Natural killer cell (primary cell): ENCODE data around the gene SETBP1. TPM values are rescaled to one million over a fixed set of nuclear protein-coding genes. Genes with fewer than 3 reads are reported as not detected.

Experiments used
- ATAC-seq, 3 donors: fragments of 150-1000 bp in 2 of 3; fragments of 200-7000 bp in 1 of 3; cut with Tn5 transposase; 1 replicate in 1 of 3; 2 replicates in 2 of 3; pipeline ENCODE4 v1.10.0; 2021; ENCODE audit warnings: mild to moderate bottlenecking in 2 of 3, moderate library complexity in 2 of 3
- DNase-seq, 2 donors: peaks; one replicate each; pipeline versions ENCODE4 v3.0.0 to v3.0.0-alpha.2; 2013 to 2021; ENCODE audit warnings: mixed read lengths in 1 of 2
- H3K27ac ChIP-seq: one replicate; pipeline ENCODE4 v1.5.1; 2013; ENCODE audit warnings: mild to moderate bottlenecking, low read length
- H3K27me3 ChIP-seq: one replicate; pipeline ENCODE4 v1.6.1; 2013; ENCODE audit warnings: low read length; ENCODE audit not compliant: control insufficient read depth, insufficient read depth
- H3K36me3 ChIP-seq: one replicate; pipeline ENCODE4 v1.6.1; 2013; ENCODE audit warnings: low read length; ENCODE audit not compliant: control insufficient read depth, insufficient read depth
- H3K4me1 ChIP-seq: one replicate; pipeline ENCODE4 v1.6.1; 2013; ENCODE audit warnings: low read length; ENCODE audit not compliant: control insufficient read depth, insufficient read depth
- H3K4me3 ChIP-seq: one replicate; pipeline ENCODE4 v1.5.1; 2013; ENCODE audit warnings: low read length
- H3K9me3 ChIP-seq: one replicate; pipeline ENCODE4 v1.6.1; 2013; ENCODE audit warnings: low read length; ENCODE audit not compliant: control insufficient read depth, insufficient read depth
- H3K27ac Mint-ChIP-seq, 2 donors: one replicate each; pipeline ENCODE4 v1.8.0; 2022; ENCODE audit warnings: mild to moderate bottlenecking in 2 of 2, mixed read lengths in 2 of 2, moderate library complexity in 1 of 2
- H3K27me3 Mint-ChIP-seq, 2 donors: one replicate each; pipeline ENCODE4 v1.8.0; 2022; ENCODE audit warnings: low read depth in 2 of 2, mixed read lengths in 2 of 2
- H3K36me3 Mint-ChIP-seq: one replicate; pipeline ENCODE4 v1.8.0; 2022; ENCODE audit warnings: mixed read lengths
- H3K4me1 Mint-ChIP-seq, 2 donors: one replicate each; pipeline ENCODE4 v1.8.0; 2022; ENCODE audit warnings: mixed read lengths in 2 of 2
- H3K4me3 Mint-ChIP-seq: one replicate; pipeline ENCODE4 v1.8.0; 2022; ENCODE audit warnings: mild to moderate bottlenecking, moderate library complexity, mixed read lengths
- H3K9me3 Mint-ChIP-seq, 2 donors: one replicate each; pipeline ENCODE4 v1.8.0; 2022; ENCODE audit warnings: mixed read lengths in 2 of 2
- CTCF ChIP-seq: fragments of 200-600 bp; IDR thresholded peaks from one replicate; pipeline ENCODE4 v1.8.0; 2022; ENCODE audit warnings: antibody characterized with exemption
- WGBS: methylation state at CpG from one replicate; pipeline ENCODE4 v1.1.7; 2013; ENCODE audit warnings: missing lambda C conversion rate; ENCODE audit not compliant: insufficient coverage; 5-methylcytosine and 5-hydroxymethylcytosine counted together
- intact Hi-C: fragments of 100-400 bp; cut with micrococcal nuclease; formaldehyde crosslinking; loops from one replicate; pipeline ENCODE4 v1.14.2; 2022
- total RNA-seq, 4 donors: library from RNA; stranded (reverse); fragments of 120-200 nt in 1 of 4; gene quantifications; one replicate each; pipeline versions ENCODE4 v1.2.3 to v1.2.4, GENCODE V29; 2013 to 2022

SETBP1 gene
- total RNA-seq, 3 donors from 2014 or later (not counting 1 experiment from before 2014, with no cell fraction given) = 36.0 to 46.6 (median 41.2) TPM

DNA sequence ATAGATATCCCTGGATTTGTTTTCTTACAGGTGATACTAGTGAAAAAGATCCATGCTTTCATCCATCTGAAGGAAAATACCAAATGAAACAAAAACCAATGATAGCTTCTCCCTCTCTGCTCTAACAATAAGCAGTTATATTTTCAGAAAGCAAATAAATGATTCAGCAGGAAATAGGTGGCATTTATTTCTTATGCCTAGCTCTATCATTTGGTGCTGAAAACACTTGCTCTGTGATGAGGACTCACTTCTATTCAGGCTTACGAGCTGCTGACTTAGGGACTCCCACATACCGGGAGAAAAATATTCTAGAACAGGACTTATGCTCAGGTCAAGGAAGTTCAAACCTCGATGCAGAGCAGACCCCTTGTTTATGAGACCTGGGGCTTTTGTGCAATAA lies 142.6 kb downstream of the SETBP1 start:
- WGBS = 45% methylated on average over 3 of the region's 3 CpGs
- TF ChIP-seq CTCF = no peak
- Histone ChIP-seq H3K36me3 (no peaks in the 10 kb centered on the region), H3K4me1 (no peaks in the 10 kb centered on the region), H3K27me3 (no peaks in the 10 kb centered on the region), H3K27ac (no peak overlapping the region), H3K4me3 (no peak overlapping the region), H3K9me3 (no peaks in the 10 kb centered on the region)
- H3K27ac Mint-ChIP-seq = no peak overlapping the region
- DNase-seq = no peak
- H3K27me3 Mint-ChIP-seq = no peaks in the 10 kb centered on the region
- no peaks in the 10 kb centered on the region for H3K9me3 Mint-ChIP-seq
- H3K4me1 Mint-ChIP-seq = peaks cover 22 to 35% of the 10 kb centered on the region in 2 donors
- intact Hi-C loops = no loop called here
- no peaks in the 10 kb centered on the region for H3K36me3 Mint-ChIP-seq
- H3K4me3 Mint-ChIP-seq = no peak overlapping the region
- no peak for ATAC-seq

GRCh38 chr18:44823782-44824181 lies 143.1 kb downstream of the SETBP1 start:
- intact Hi-C loops = no loop called here
- H3K4me3 Mint-ChIP-seq = no peak overlapping the region
- H3K9me3 Mint-ChIP-seq = no peaks in the 10 kb centered on the region
- H3K4me1 Mint-ChIP-seq = peaks cover 22 to 31% of the 10 kb centered on the region in 2 donors
- H3K36me3 Mint-ChIP-seq = no peaks in the 10 kb centered on the region
- Histone ChIP-seq H3K27me3 (no peaks in the 10 kb centered on the region), H3K4me1 (no peaks in the 10 kb centered on the region), H3K4me3 (no peak overlapping the region), H3K27ac (no peak overlapping the region), H3K9me3 (no peaks in the 10 kb centered on the region), H3K36me3 (no peaks in the 10 kb centered on the region)
- no peak overlapping the region for H3K27ac Mint-ChIP-seq
- ATAC-seq (peak in 1 of 3 donors; percentile 54), DNase-seq (no peak)
- no peaks in the 10 kb centered on the region for H3K27me3 Mint-ChIP-seq
- TF ChIP-seq CTCF = no peak

DNA sequence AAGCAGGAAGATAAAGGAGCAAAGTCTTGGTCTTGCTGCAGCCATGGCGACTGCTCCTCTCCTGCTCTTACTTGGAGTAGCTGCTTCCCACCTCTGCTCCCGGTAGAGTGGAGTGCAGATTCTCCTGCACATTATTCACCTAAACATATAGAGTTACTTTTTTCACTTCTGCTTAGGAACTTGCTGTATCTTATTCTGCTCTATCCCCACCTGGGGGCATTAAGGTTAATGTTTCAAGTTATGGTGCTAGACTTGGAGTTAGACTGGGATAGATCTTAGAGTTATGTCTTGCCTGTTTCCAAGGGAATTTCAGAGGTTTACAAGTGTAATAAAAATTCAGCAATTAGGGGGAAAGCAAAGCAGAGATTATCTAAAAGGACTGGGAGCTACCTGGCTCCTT lies 144.2 kb downstream of the SETBP1 start:
- no peaks in the 10 kb centered on the region for H3K9me3 Mint-ChIP-seq
- Histone ChIP-seq H3K4me3 (no peak overlapping the region), H3K4me1 (no peaks in the 10 kb centered on the region), H3K27ac (no peak overlapping the region), H3K9me3 (no peaks in the 10 kb centered on the region), H3K27me3 (no peaks in the 10 kb centered on the region), H3K36me3 (no peaks in the 10 kb centered on the region)
- no peak overlapping the region for H3K27ac Mint-ChIP-seq
- no peaks in the 10 kb centered on the region for H3K36me3 Mint-ChIP-seq
- TF ChIP-seq CTCF = no peak
- no peaks in the 10 kb centered on the region for H3K27me3 Mint-ChIP-seq
- intact Hi-C loops = no loop called here
- H3K4me1 Mint-ChIP-seq = peaks cover 27 to 31% of the 10 kb centered on the region in 2 donors
- ATAC-seq (no peak), DNase-seq (no peak)
- H3K4me3 Mint-ChIP-seq = no peak overlapping the region
- 76% methylated on average over 2 of the region's 2 CpGs for WGBS

GRCh38 chr18:44826418-44827259 lies 146.0 kb downstream of the SETBP1 start:
- TF ChIP-seq CTCF = no peak
- Mint-ChIP-seq H3K27ac (no peak overlapping the region), H3K9me3 (no peaks in the 10 kb centered on the region), H3K4me3 (no peak overlapping the region), H3K36me3 (no peaks in the 10 kb centered on the region), H3K27me3 (no peaks in the 10 kb centered on the region), H3K4me1 (peaks cover 39 to 42% of the 10 kb centered on the region in 2 donors)
- intact Hi-C loops = no loop called here
- H3K9me3 ChIP-seq = no peaks in the 10 kb centered on the region
- no peaks in the 10 kb centered on the region for H3K27me3 ChIP-seq
- no peaks in the 10 kb centered on the region for H3K4me1 ChIP-seq
- no peak overlapping the region for H3K4me3 ChIP-seq
- WGBS = 59% methylated on average over 4 of the region's 5 CpGs
- no peak for DNase-seq
- H3K27ac ChIP-seq = no peak overlapping the region
- no peak for ATAC-seq
- no peaks in the 10 kb centered on the region for H3K36me3 ChIP-seq
